ENCODE measurements around the gene STK39. TPM values are rescaled to one million over a fixed set of nuclear protein-coding genes. Genes with fewer than 3 reads are reported as not detected.

Gene STK39
- polyA plus RNA-seq, 4 donors = 19.0 to 68.7 (median 41.3) TPM

- Histone ChIP-seq H3K4me1 (ENCODE audit: control insufficient read depth in 3 of 3, insufficient read depth in 2 of 3, low read depth in 1 of 3, low read length in 2 of 3) (no peaks in the 10 kb centered on the region), H3K4me3 (ENCODE audit: low read depth in 1 of 3, low read length in 3 of 3) (no peak overlapping the region), H3K27me3 (ENCODE audit: control insufficient read depth in 3 of 3, insufficient read depth in 3 of 3, low read length in 3 of 3) (no peaks in the 10 kb centered on the region), H3K27ac (ENCODE audit: low read depth in 1 of 3, low read length in 2 of 3) (no peak overlapping the region), H3K9me3 (ENCODE audit: control insufficient read depth in 2 of 2, insufficient read depth in 1 of 2, low read depth in 1 of 2, low read length in 1 of 2) (no peaks in the 10 kb centered on the region), H3K36me3 (ENCODE audit: control insufficient read depth in 3 of 3, insufficient read depth in 2 of 3, low read depth in 1 of 3, low read length in 3 of 3) (no peaks in the 10 kb centered on the region)
- DNase-seq (no peak), FAIRE-seq (no peak)
- 77 to 85% (median 81%) methylated on average over 4 of the region's 4 CpGs for WGBS, 3 donors
These were observed 322.8 kb downstream of the STK39 start for GRCh38 chr2:167924556-167924955.

GRCh38 chr2:167916756-167917155 lies 330.6 kb downstream of the STK39 start:
- WGBS, 3 donors = 89 to 95% (median 95%) methylated on average over 1 of the region's 1 CpG

GRCh38 chr2:167914969-167915368 lies 332.4 kb downstream of the STK39 start:
- DNase-seq (no peak), FAIRE-seq (no peak)
- H3K27me3 ChIP-seq (ENCODE audit: control insufficient read depth in 3 of 3, insufficient read depth in 3 of 3, low read length in 3 of 3) = no peaks in the 10 kb centered on the region
- H3K9me3 ChIP-seq (ENCODE audit: control insufficient read depth in 2 of 2, insufficient read depth in 1 of 2, low read depth in 1 of 2, low read length in 1 of 2) = peaks cover 0 to 4% of the 10 kb centered on the region in 2 donors
- H3K27ac ChIP-seq (ENCODE audit: low read depth in 1 of 3, low read length in 2 of 3) = no peak overlapping the region
- no peaks in the 10 kb centered on the region for H3K4me1 ChIP-seq (ENCODE audit: control insufficient read depth in 3 of 3, insufficient read depth in 2 of 3, low read depth in 1 of 3, low read length in 2 of 3)
- H3K4me3 ChIP-seq (ENCODE audit: low read depth in 1 of 3, low read length in 3 of 3) = no peak overlapping the region
- 90 to 96% (median 96%) methylated on average over 3 of the region's 3 CpGs for WGBS, 3 donors
- H3K36me3 ChIP-seq (ENCODE audit: control insufficient read depth in 3 of 3, insufficient read depth in 2 of 3, low read depth in 1 of 3, low read length in 3 of 3) = no peaks in the 10 kb centered on the region

More at GRCh38 chr2:167916756-167917155, 330.6 kb downstream of the STK39 start:
- H3K27ac ChIP-seq (ENCODE audit: low read depth in 1 of 3, low read length in 2 of 3) = no peak overlapping the region
- no peak overlapping the region for H3K4me3 ChIP-seq (ENCODE audit: low read depth in 1 of 3, low read length in 3 of 3)
- DNase-seq = no peak
- no peak for FAIRE-seq
- H3K36me3 ChIP-seq (ENCODE audit: control insufficient read depth in 3 of 3, insufficient read depth in 2 of 3, low read depth in 1 of 3, low read length in 3 of 3) = no peaks in the 10 kb centered on the region
- no peaks in the 10 kb centered on the region for H3K27me3 ChIP-seq (ENCODE audit: control insufficient read depth in 3 of 3, insufficient read depth in 3 of 3, low read length in 3 of 3)
- H3K4me1 ChIP-seq (ENCODE audit: control insufficient read depth in 3 of 3, insufficient read depth in 2 of 3, low read depth in 1 of 3, low read length in 2 of 3) = no peaks in the 10 kb centered on the region
- peaks cover 0 to 4% of the 10 kb centered on the region in 2 donors for H3K9me3 ChIP-seq (ENCODE audit: control insufficient read depth in 2 of 2, insufficient read depth in 1 of 2, low read depth in 1 of 2, low read length in 1 of 2)

GRCh38 chr2:167908786-167909185 lies 338.6 kb downstream of the STK39 start:
- H3K4me1 ChIP-seq (ENCODE audit: control insufficient read depth in 3 of 3, insufficient read depth in 2 of 3, low read depth in 1 of 3, low read length in 2 of 3) = no peaks in the 10 kb centered on the region
- H3K27me3 ChIP-seq (ENCODE audit: control insufficient read depth in 3 of 3, insufficient read depth in 3 of 3, low read length in 3 of 3) = no peaks in the 10 kb centered on the region
- H3K36me3 ChIP-seq (ENCODE audit: control insufficient read depth in 3 of 3, insufficient read depth in 2 of 3, low read depth in 1 of 3, low read length in 3 of 3) = no peaks in the 10 kb centered on the region
- DNase-seq (no peak), FAIRE-seq (no peak)
- no peak overlapping the region for H3K4me3 ChIP-seq (ENCODE audit: low read depth in 1 of 3, low read length in 3 of 3)
- WGBS, 3 donors = 65 to 90% (median 73%) methylated on average over 6 of the region's 6 CpGs
- H3K9me3 ChIP-seq (ENCODE audit: control insufficient read depth in 2 of 2, insufficient read depth in 1 of 2, low read depth in 1 of 2, low read length in 1 of 2) = no peaks in the 10 kb centered on the region
- H3K27ac ChIP-seq (ENCODE audit: low read depth in 1 of 3, low read length in 2 of 3) = no peak overlapping the region

GRCh38 chr2:167905668-167906067 lies 341.7 kb downstream of the STK39 start:
- Histone ChIP-seq H3K27me3 (ENCODE audit: control insufficient read depth in 3 of 3, insufficient read depth in 3 of 3, low read length in 3 of 3) (no peaks in the 10 kb centered on the region), H3K4me1 (ENCODE audit: control insufficient read depth in 3 of 3, insufficient read depth in 2 of 3, low read depth in 1 of 3, low read length in 2 of 3) (no peaks in the 10 kb centered on the region), H3K4me3 (ENCODE audit: low read depth in 1 of 3, low read length in 3 of 3) (no peak overlapping the region), H3K27ac (ENCODE audit: low read depth in 1 of 3, low read length in 2 of 3) (no peak overlapping the region), H3K36me3 (ENCODE audit: control insufficient read depth in 3 of 3, insufficient read depth in 2 of 3, low read depth in 1 of 3, low read length in 3 of 3) (no peaks in the 10 kb centered on the region), H3K9me3 (ENCODE audit: control insufficient read depth in 2 of 2, insufficient read depth in 1 of 2, low read depth in 1 of 2, low read length in 1 of 2) (no peaks in the 10 kb centered on the region)
- 88 to 93% (median 88%) methylated on average over 14 of the region's 14 CpGs for WGBS, 3 donors
- FAIRE-seq (no peak), DNase-seq (no peak)

Other genes starting within 250 kb of the STK39 start
- 10 to 100 TPM in 2 of 4 donors, 1 to 10 TPM in 2; 6.8 to 55.4 (median 21.9) TPM for gene CERS6, start 208.7 kb upstream of the STK39 start, polyA plus RNA-seq